ENCODE measurements around the gene TMEM121. TPM values are rescaled to one million over a fixed set of nuclear protein-coding genes. Genes with fewer than 3 reads are reported as not detected.
"Not testable (repeated sequence)": the region's sequence is repeated elsewhere in the genome, so short reads cannot be mapped to it uniquely, and the experiment has no call there.

The TMEM121 gene
- total RNA-seq, 1 donor from 2014 or later, result 2.1 TPM

GRCh38 chr14:105562713-105563346, 36.4 kb downstream of the TMEM121 start:
- H3K36me3 ChIP-seq, result no peaks in the 10 kb centered on the region
- no peak overlapping the region for H3K4me3 ChIP-seq
- H3K9me3 ChIP-seq (replicated peaks), result no peaks in the 10 kb centered on the region
- no peak for DNase-seq
- H3K27ac ChIP-seq (replicated peaks), result no peak overlapping the region
- no peaks in the 10 kb centered on the region for H3K4me1 ChIP-seq
- intact Hi-C loops (cut with micrococcal nuclease), result no loop called here
- TF ChIP-seq, protein P1, sequence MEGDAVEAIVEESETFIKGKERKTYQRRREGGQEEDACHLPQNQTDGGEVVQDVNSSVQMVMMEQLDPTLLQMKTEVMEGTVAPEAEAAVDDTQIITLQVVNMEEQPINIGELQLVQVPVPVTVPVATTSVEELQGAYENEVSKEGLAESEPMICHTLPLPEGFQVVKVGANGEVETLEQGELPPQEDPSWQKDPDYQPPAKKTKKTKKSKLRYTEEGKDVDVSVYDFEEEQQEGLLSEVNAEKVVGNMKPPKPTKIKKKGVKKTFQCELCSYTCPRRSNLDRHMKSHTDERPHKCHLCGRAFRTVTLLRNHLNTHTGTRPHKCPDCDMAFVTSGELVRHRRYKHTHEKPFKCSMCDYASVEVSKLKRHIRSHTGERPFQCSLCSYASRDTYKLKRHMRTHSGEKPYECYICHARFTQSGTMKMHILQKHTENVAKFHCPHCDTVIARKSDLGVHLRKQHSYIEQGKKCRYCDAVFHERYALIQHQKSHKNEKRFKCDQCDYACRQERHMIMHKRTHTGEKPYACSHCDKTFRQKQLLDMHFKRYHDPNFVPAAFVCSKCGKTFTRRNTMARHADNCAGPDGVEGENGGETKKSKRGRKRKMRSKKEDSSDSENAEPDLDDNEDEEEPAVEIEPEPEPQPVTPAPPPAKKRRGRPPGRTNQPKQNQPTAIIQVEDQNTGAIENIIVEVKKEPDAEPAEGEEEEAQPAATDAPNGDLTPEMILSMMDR (IDR thresholded peaks at IDR 0.05; ENCODE audit: borderline replicate concordance), result no peak
- peaks cover 13% of the 10 kb centered on the region for H3K27me3 ChIP-seq (ENCODE audit: low read depth)

DNA sequence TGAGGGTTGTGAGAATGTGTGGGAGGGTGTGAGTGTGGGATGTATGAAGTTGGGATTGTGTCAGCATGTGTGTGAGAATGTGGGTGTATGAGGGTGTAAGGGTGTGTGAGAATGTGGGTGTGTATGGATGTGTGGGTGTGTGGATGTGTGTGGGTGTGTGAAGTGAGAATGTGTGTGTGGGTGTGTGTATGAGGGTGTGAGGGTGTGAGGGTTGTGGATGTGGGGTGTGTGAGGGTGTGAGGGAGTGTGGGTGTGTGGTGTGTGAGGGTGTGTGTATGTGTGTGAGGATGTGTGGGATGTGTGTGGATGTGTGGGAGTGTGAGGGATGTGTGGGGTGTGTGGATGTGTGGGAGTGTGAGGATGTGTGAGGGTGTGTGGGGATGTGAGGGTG, 37.0 kb downstream of the TMEM121 start:
- no peak overlapping the region for H3K27ac ChIP-seq (replicated peaks)
- no peak for DNase-seq
- no peaks in the 10 kb centered on the region for H3K9me3 ChIP-seq (replicated peaks)
- H3K27me3 ChIP-seq (ENCODE audit: low read depth), result peaks cover 11% of the 10 kb centered on the region
- no peaks in the 10 kb centered on the region for H3K4me1 ChIP-seq
- no peak overlapping the region for H3K4me3 ChIP-seq
- intact Hi-C loops (cut with micrococcal nuclease), result no loop called here
- no peaks in the 10 kb centered on the region for H3K36me3 ChIP-seq
- TF ChIP-seq, protein P1 (IDR thresholded peaks at IDR 0.05; ENCODE audit: borderline replicate concordance), result no peak

DNA sequence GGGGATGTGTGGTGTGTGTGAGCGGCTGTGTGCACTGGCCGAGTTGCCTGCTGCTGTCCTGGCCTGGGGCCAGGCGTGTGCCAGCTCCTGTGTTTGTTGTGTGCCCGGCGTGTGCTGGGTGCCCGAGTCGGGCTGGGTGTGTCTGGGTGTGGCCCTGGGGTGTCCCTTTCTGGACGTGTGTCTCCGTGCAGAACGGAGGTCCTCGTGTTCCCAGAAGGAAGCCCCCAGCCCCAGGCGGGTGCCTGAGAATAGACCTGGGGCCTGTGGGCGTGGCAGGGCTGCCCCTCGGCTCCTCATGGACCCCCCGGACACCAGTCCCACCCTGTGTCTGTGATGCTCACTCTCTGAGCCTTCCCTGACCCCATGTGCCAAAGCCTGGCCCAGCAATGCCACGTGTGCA, 38.2 kb downstream of the TMEM121 start:
- DNase-seq; intact Hi-C loops (cut with micrococcal nuclease); H3K4me3 ChIP-seq; H3K9me3 ChIP-seq (replicated peaks); H3K27ac ChIP-seq (replicated peaks); H3K27me3 ChIP-seq (ENCODE audit: low read depth); H3K36me3 ChIP-seq; H3K4me1 ChIP-seq: not testable (repeated sequence)

- DNase-seq; H3K4me1 ChIP-seq; H3K9me3 ChIP-seq (replicated peaks); H3K36me3 ChIP-seq; H3K27me3 ChIP-seq (ENCODE audit: low read depth); H3K4me3 ChIP-seq; intact Hi-C loops (cut with micrococcal nuclease); H3K27ac ChIP-seq (replicated peaks): not testable (repeated sequence)
Measured at GRCh38 chr14:105565185-105565919, 39.0 kb downstream of the TMEM121 start.

DNA sequence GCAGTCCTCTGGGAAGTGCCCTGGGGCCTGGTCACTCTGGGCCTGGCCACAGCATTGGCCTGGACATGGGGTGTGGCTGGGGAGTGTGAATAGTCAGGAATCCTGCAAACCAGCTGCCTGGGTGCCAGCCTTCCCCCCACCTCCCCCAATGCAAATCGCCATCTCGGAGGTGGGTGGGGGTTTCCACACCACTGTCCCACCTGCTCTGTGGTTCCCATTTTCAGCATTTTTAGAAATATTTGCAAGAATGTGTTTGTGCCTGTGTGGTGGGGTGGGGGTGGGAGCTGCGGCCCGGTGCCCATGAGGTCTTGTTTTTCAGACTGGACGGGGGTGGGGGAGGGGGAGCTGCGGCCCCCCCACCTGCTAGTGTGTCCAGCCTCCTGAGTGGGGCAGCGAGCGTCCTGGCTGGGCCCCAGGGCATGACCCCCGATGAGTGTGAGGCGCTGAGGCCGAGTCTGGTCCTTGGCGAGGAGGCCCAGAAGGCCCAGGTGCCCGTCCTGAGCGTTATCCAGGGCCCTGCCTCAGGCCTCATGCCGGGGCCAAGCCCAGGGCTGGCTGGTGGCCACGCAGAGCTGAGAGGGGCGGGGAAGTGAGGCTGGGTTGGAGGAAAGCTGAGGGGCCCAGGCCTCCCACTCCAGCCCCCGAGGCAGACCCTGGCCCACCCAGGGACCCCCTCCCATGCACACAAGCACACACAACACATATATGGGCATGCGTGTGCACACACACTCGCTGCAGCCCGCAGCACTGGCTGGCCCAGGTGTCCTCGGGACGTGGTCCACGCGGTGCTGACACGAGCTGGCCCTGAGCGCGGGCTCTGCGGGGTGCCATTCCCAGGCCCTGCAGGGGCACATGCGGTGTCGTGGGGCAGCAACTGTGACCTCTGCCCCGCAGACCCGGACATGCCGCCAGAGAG, 40.1 kb downstream of the TMEM121 start:
- intact Hi-C loops (cut with micrococcal nuclease); H3K27ac ChIP-seq (replicated peaks); H3K27me3 ChIP-seq (ENCODE audit: low read depth); H3K4me1 ChIP-seq; H3K4me3 ChIP-seq; H3K9me3 ChIP-seq (replicated peaks); H3K36me3 ChIP-seq; DNase-seq: not testable (repeated sequence)

DNA sequence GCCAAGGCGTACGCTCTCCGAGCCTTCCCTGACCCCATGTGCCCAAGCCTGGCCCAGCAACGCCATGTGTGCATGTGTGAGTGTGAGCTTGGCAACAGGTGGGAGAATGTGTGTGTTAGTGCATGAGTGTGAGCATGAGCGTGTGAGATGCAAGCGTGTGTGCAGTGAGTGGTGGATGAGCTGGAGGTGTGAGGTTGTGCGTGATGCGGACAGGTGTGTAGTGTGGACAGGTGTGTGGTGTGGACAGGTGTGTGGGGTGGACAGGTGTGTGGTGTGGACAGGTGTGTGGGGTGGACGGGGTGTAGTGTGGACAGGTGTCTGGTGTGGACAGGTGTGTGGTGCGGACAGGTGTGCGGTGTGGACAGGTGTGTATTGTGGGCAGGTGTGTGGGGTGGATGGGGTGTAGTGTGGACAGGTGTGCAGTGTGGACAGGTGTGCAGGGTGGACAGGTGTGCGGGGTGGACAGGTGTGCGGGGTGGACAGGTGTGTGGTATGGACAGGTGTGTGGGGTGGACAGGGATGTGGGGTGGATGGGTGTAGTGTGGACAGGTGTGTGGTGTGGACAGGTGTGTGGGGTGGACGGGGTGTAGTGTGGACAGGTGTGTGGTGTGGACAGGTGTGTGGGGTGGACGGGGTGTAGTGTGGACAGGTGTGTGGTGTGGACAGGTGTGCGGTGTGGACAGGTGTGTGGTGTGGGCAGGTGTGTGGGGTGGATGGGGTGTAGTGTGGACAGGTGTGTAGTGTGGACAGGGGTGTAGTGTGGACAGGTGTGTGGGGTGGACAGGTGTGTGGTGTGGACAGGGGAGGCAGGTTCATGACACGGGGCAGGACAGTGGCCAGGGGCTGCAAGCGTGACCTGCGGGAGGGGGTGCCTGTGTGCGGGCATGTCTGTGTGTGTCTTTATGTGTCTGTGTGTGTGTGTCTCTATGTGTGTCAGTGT, 41.1 kb downstream of the TMEM121 start:
- H3K27ac ChIP-seq (replicated peaks); intact Hi-C loops (cut with micrococcal nuclease); H3K27me3 ChIP-seq (ENCODE audit: low read depth); H3K4me1 ChIP-seq; DNase-seq; H3K9me3 ChIP-seq (replicated peaks); H3K4me3 ChIP-seq; H3K36me3 ChIP-seq: not testable (repeated sequence)

- H3K27me3 ChIP-seq (ENCODE audit: low read depth); H3K9me3 ChIP-seq (replicated peaks); DNase-seq; H3K36me3 ChIP-seq; H3K4me1 ChIP-seq; H3K4me3 ChIP-seq; intact Hi-C loops (cut with micrococcal nuclease); H3K27ac ChIP-seq (replicated peaks): not testable (repeated sequence)
Measured at GRCh38 chr14:105568140-105568843, 41.9 kb downstream of the TMEM121 start.
